Left ventricle myocardium superior (tissue), 1 donor: ENCODE results near the gene RGS12. TPM values are rescaled to one million over a fixed set of nuclear protein-coding genes. Genes with fewer than 3 reads are reported as not detected.

Source experiments
- ATAC-seq: fragments of 200-7000 bp; cut with Tn5 transposase; one replicate; pipeline ENCODE4 v1.9.1; 2020; ENCODE audit warnings: mild to moderate bottlenecking, moderate library complexity
- DNase-seq: peaks from one replicate; pipeline ENCODE4 v3.0.0-alpha.2; 2020
- intact Hi-C: fragments of 100-400 bp; cut with micrococcal nuclease; formaldehyde crosslinking; loops from one replicate; pipeline ENCODE4 v1.11.0; 2022
- total RNA-seq: library from RNA; stranded (reverse); fragmentation: NEBNext Ultra II Directional; extraction: Animal tissue kit (Norgen Biotek cat#: 25700); gene quantifications from one replicate; pipeline ENCODE4 v1.2.1, GENCODE V29; 2021
- donor health status: DM: no; HTN: yes; CAD: no; lungs with severe emphysema.

The RGS12 gene
- total RNA-seq, 1 donor from 2014 or later: 14.6 TPM

GRCh38 chr4:3336382-3337356 is 43.8 kb downstream of the RGS12 start:
- ATAC-seq (no peak), DNase-seq (no peak)
- intact Hi-C loops: no loop called here

GRCh38 chr4:3337357-3337732 is 44.5 kb downstream of the RGS12 start:
- DNase-seq (no peak), ATAC-seq (no peak)
- intact Hi-C loops: no loop called here

- intact Hi-C loops: no loop called here
- ATAC-seq: no peak
Measured at GRCh38 chr4:3337811-3338210, 45.0 kb downstream of the RGS12 start.

GRCh38 chr4:3338321-3338838 is 45.6 kb downstream of the RGS12 start:
- intact Hi-C loops: no loop called here
- DNase-seq (no peak), ATAC-seq (no peak)

More at GRCh38 chr4:3337811-3338210, 45.0 kb downstream of the RGS12 start:
- no peak for DNase-seq

- ATAC-seq (no peak), DNase-seq (no peak)
- intact Hi-C loops: no loop called here
Measured at GRCh38 chr4:3338976-3339531, 46.2 kb downstream of the RGS12 start.

GRCh38 chr4:3339577-3339976 is 46.8 kb downstream of the RGS12 start:
- ATAC-seq (no peak), DNase-seq (no peak)
- intact Hi-C loops: no loop called here

- intact Hi-C loops: loop anchor here (10.0 kb wide), 1 partner anchor 105 kb away; the partner anchor contains the start of gene HGFAC
- ATAC-seq: no peak
- no peak for DNase-seq
Measured at GRCh38 chr4:3340038-3340699, 47.3 kb downstream of the RGS12 start.

- DNase-seq: peak; percentile 74
- intact Hi-C loops: loop anchor here (10.0 kb wide), 1 partner anchor 104 kb away; the partner anchor contains the start of gene HGFAC
- ATAC-seq: peak; percentile 70
Measured at GRCh38 chr4:3340700-3341083, 47.9 kb downstream of the RGS12 start.

GRCh38 chr4:3341760-3342159 is 48.9 kb downstream of the RGS12 start:
- ATAC-seq: no peak
- intact Hi-C loops: loop anchor here (10.0 kb wide), 1 partner anchor 103 kb away; the partner anchor contains the start of gene HGFAC

GRCh38 chr4:3342182-3342854 is 49.5 kb downstream of the RGS12 start:
- DNase-seq: no peak
- intact Hi-C loops: loop anchor here (10.0 kb wide), 1 partner anchor 102 kb away; the partner anchor contains the start of gene HGFAC
- no peak for ATAC-seq

More at GRCh38 chr4:3341760-3342159, 48.9 kb downstream of the RGS12 start:
- DNase-seq: no peak

Other genes starting within 250 kb of the RGS12 start
- not detected for gene HTT-AS, start 218.5 kb upstream of the RGS12 start, total RNA-seq
- 25.9 TPM for gene HTT, start 218.3 kb upstream of the RGS12 start, total RNA-seq
- gene MSANTD1, start 43.9 kb upstream of the RGS12 start, total RNA-seq: 0.45 TPM
- 0.67 TPM for gene HGFAC, start 148.9 kb downstream of the RGS12 start, total RNA-seq
- gene DOK7, start 170.3 kb downstream of the RGS12 start, total RNA-seq: 35.5 TPM
- gene LRPAP1, start 239.4 kb downstream of the RGS12 start, total RNA-seq: 307 TPM